ENCODE measurements around the gene CERKL.
"Not testable (repeated sequence)": the region's sequence is repeated elsewhere in the genome, so short reads cannot be mapped to it uniquely, and the experiment has no call there.

CERKL gene, protein sequence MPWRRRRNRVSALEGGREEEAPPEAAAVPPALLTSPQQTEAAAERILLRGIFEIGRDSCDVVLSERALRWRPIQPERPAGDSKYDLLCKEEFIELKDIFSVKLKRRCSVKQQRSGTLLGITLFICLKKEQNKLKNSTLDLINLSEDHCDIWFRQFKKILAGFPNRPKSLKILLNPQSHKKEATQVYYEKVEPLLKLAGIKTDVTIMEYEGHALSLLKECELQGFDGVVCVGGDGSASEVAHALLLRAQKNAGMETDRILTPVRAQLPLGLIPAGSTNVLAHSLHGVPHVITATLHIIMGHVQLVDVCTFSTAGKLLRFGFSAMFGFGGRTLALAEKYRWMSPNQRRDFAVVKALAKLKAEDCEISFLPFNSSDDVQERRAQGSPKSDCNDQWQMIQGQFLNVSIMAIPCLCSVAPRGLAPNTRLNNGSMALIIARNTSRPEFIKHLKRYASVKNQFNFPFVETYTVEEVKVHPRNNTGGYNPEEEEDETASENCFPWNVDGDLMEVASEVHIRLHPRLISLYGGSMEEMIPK

DNA sequence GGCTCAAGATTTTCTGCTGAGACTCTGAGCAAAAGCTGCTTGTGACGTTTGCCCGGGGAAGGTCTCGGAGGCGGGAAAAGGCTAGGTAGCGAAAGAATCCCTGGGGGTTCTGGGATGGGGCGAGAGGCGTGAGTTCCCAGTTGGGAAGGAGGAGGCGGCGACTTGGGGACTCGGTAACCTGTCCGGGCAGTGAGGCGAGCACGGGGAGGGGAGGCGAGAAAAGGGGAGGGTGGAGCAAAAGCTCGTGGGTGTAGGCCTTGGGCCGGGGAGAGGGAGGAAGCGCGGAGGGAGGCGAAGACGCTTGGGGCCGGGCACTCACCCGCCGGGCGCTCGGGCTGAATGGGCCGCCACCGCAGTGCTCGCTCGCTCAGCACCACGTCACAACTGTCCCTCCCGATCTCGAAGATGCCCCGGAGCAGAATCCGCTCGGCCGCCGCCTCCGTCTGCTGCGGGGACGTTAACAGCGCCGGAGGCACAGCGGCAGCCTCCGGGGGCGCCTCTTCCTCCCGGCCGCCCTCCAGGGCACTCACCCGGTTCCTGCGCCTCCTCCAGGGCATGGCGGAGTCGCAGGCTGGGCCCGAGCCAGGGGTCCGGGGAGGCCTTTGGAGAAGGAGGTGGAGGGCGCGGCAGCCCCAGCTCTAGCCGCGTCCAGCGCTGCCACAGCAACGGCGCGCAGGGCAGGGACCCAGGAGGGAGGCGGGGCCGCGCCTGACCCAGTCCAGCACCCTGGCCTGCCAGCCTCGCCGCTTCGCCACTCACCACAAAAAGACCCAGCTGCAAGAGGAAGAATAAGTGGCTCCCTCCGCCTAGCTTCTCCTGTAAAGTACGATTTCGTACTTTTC, at the start of gene CERKL:
TSS of gene CERKL (minus strand) at position 656 of the 842 bp plus-strand sequence. CDS start at position 557, 99 bp downstream.
- TF ChIP-seq RARB (CRISPR knock-in tag; IDR thresholded peaks at IDR 0.05) (no peak), TCF4 (CRISPR knock-in tag; IDR thresholded peaks at IDR 0.05; ENCODE audit: borderline replicate concordance) (no peak), TOX (CRISPR knock-in tag; IDR thresholded peaks at IDR 0.05; ENCODE audit: borderline replicate concordance) (no peak), OSR1 (CRISPR knock-in tag; IDR thresholded peaks at IDR 0.05) (no peak), ESRRG (CRISPR knock-in tag; IDR thresholded peaks at IDR 0.05) (no peak), BACH2 (CRISPR knock-in tag; IDR thresholded peaks at IDR 0.05; ENCODE audit: borderline replicate concordance) (no peak), ZFP30 (CRISPR knock-in tag; IDR thresholded peaks at IDR 0.05) (no peak), CSDC2 (CRISPR knock-in tag; IDR thresholded peaks at IDR 0.05) (no peak), GLIS3 (CRISPR knock-in tag; IDR thresholded peaks at IDR 0.05) (no peak), ISL1 (CRISPR knock-in tag; IDR thresholded peaks at IDR 0.05) (no peak)
- TF ChIP-seq, protein P1, sequence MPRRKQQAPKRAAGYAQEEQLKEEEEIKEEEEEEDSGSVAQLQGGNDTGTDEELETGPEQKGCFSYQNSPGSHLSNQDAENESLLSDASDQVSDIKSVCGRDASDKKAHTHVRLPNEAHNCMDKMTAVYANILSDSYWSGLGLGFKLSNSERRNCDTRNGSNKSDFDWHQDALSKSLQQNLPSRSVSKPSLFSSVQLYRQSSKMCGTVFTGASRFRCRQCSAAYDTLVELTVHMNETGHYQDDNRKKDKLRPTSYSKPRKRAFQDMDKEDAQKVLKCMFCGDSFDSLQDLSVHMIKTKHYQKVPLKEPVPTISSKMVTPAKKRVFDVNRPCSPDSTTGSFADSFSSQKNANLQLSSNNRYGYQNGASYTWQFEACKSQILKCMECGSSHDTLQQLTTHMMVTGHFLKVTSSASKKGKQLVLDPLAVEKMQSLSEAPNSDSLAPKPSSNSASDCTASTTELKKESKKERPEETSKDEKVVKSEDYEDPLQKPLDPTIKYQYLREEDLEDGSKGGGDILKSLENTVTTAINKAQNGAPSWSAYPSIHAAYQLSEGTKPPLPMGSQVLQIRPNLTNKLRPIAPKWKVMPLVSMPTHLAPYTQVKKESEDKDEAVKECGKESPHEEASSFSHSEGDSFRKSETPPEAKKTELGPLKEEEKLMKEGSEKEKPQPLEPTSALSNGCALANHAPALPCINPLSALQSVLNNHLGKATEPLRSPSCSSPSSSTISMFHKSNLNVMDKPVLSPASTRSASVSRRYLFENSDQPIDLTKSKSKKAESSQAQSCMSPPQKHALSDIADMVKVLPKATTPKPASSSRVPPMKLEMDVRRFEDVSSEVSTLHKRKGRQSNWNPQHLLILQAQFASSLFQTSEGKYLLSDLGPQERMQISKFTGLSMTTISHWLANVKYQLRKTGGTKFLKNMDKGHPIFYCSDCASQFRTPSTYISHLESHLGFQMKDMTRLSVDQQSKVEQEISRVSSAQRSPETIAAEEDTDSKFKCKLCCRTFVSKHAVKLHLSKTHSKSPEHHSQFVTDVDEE (CRISPR knock-in tag; IDR thresholded peaks at IDR 0.05): no peak
- TF ChIP-seq, protein P2, sequence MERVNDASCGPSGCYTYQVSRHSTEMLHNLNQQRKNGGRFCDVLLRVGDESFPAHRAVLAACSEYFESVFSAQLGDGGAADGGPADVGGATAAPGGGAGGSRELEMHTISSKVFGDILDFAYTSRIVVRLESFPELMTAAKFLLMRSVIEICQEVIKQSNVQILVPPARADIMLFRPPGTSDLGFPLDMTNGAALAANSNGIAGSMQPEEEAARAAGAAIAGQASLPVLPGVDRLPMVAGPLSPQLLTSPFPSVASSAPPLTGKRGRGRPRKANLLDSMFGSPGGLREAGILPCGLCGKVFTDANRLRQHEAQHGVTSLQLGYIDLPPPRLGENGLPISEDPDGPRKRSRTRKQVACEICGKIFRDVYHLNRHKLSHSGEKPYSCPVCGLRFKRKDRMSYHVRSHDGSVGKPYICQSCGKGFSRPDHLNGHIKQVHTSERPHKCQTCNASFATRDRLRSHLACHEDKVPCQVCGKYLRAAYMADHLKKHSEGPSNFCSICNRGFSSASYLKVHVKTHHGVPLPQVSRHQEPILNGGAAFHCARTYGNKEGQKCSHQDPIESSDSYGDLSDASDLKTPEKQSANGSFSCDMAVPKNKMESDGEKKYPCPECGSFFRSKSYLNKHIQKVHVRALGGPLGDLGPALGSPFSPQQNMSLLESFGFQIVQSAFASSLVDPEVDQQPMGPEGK (CRISPR knock-in tag; IDR thresholded peaks at IDR 0.05; ENCODE audit: borderline replicate concordance): no peak
- TF ChIP-seq, protein P3, sequence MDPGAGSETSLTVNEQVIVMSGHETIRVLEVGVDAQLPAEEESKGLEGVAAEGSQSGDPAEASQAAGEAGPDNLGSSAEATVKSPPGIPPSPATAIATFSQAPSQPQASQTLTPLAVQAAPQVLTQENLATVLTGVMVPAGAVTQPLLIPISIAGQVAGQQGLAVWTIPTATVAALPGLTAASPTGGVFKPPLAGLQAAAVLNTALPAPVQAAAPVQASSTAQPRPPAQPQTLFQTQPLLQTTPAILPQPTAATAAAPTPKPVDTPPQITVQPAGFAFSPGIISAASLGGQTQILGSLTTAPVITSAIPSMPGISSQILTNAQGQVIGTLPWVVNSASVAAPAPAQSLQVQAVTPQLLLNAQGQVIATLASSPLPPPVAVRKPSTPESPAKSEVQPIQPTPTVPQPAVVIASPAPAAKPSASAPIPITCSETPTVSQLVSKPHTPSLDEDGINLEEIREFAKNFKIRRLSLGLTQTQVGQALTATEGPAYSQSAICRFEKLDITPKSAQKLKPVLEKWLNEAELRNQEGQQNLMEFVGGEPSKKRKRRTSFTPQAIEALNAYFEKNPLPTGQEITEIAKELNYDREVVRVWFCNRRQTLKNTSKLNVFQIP (CRISPR knock-in tag; IDR thresholded peaks at IDR 0.05; ENCODE audit: borderline replicate concordance, low read depth): no peak
- peak; percentile 91 for ATAC-seq

DNA sequence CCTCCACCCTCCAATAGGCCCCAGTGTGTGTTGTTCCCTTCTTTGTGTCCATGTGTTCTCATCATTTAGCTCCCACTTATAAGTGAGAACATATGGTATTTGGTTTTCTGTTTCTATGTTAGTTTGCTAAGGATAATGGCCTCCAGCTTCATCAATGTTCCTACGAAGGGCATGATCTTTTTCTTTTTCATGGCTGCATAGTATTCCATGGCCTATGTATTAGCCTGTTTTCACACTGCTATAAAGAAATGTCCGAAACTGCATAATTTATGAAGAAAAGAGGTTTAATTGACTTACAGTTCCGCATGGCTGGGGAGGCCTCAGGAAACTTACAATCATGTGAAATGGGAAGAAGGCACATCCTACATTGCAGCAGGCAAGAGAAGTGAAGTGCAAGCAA, 45.6 kb upstream of the CERKL start:
- not testable (repeated sequence) for ATAC-seq

DNA sequence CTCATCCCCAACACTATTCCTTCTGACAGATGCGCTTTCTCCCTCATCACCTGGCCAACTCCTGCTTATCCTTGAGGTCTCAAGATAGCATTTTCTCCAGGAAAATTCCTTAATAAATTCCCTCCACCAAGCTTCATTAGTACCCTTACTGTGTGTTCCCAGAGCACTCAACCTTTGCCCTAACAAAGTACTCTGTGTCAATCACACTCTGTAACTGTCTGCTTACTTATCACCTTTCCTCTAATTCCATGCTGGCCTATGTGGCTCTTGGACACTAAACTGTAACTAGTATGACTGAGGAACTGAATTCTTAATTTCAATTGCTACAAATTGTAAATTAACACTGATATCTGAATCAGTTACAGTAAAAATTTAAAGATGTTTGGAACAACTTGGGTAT, 41.3 kb upstream of the CERKL start:
- ATAC-seq: no peak
- TF ChIP-seq ZNF8 (CRISPR knock-in tag; IDR thresholded peaks at IDR 0.05) (no peak), ZNF565 (CRISPR knock-in tag; conservative IDR thresholded peaks at IDR 0.05; ENCODE audit: low read depth) (no peak), SNAI2 (CRISPR knock-in tag; IDR thresholded peaks at IDR 0.05) (no peak)
- TF ChIP-seq, protein P4, sequence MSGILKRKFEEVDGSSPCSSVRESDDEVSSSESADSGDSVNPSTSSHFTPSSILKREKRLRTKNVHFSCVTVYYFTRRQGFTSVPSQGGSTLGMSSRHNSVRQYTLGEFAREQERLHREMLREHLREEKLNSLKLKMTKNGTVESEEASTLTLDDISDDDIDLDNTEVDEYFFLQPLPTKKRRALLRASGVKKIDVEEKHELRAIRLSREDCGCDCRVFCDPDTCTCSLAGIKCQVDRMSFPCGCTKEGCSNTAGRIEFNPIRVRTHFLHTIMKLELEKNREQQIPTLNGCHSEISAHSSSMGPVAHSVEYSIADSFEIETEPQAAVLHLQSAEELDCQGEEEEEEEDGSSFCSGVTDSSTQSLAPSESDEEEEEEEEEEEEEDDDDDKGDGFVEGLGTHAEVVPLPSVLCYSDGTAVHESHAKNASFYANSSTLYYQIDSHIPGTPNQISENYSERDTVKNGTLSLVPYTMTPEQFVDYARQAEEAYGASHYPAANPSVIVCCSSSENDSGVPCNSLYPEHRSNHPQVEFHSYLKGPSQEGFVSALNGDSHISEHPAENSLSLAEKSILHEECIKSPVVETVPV (CRISPR knock-in tag; IDR thresholded peaks at IDR 0.05): no peak
- TF ChIP-seq, protein P2 (CRISPR knock-in tag; IDR thresholded peaks at IDR 0.05; ENCODE audit: borderline replicate concordance): no peak

All from SK-N-SH treated with all-trans-retinoic acid at 6 μM for 48 hours (cell line).